Loucy (cell line): ENCODE data around the gene FAM241B.
A peak's percentile ranks its signal among the peaks of the same experiment; 100 is the strongest.

ENCODE experiments used
- EZH2phosphoT487 ChIP-seq: fragments of 200-600 bp; IDR thresholded peaks from 2 replicates; pipeline ENCODE4 v1.6.1; 2018; ENCODE audit warnings: antibody characterized with exemption, mild to moderate bottlenecking, moderate library complexity, borderline replicate concordance
- TF ChIP-seq, protein P1 (sequence below): fragments of 200-600 bp; sonication (generic); conservative IDR thresholded peaks from 2 replicates; pipeline ENCODE4 v1.5.1; 2014; ENCODE audit warnings: mild to moderate bottlenecking, antibody characterized with exemption, low read length

DNA sequence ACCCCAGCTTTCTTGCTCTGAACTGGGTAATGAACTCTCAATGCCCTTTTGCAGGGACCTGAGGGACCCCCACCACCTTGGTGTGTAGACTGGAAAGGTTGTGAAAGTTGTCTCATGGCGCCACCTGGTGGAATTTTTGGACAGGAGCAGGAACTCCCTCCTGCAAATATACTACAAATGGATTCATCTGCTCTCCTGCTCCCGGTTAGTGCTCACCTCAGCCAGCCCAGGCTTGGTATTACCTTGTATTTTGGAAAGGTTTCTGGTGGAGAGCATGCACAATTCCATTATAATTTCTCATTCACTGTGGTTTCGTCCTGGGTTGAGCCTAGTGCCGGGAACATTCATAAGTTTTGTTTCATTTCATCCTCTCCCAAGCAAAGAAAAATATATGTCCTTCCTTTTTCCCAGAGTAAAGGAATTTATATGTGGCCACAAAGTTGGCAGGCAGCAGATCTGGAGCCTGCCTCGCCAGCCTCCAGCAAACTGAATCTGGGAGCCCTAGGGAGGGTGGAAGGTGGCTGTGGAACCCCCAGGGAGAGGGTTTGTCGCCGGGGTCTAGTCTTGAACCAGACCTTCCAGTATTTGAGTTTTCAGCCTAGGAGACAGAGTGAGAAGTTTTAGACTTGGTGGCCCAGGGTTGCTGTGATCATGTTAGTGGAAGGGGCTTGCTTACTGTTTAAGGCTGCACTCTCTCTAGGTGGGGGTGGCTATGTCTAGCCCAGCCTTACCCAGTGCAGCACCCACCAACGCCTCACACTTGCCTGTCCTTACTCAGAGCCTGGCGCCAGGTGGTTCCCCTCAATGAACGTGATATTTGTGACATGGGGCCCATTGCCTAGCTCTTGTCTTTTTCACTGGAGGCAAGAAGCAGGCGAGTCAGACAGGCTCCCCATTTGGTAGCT lies 9.5 kb downstream of the FAM241B start:
- TF ChIP-seq, protein P1, sequence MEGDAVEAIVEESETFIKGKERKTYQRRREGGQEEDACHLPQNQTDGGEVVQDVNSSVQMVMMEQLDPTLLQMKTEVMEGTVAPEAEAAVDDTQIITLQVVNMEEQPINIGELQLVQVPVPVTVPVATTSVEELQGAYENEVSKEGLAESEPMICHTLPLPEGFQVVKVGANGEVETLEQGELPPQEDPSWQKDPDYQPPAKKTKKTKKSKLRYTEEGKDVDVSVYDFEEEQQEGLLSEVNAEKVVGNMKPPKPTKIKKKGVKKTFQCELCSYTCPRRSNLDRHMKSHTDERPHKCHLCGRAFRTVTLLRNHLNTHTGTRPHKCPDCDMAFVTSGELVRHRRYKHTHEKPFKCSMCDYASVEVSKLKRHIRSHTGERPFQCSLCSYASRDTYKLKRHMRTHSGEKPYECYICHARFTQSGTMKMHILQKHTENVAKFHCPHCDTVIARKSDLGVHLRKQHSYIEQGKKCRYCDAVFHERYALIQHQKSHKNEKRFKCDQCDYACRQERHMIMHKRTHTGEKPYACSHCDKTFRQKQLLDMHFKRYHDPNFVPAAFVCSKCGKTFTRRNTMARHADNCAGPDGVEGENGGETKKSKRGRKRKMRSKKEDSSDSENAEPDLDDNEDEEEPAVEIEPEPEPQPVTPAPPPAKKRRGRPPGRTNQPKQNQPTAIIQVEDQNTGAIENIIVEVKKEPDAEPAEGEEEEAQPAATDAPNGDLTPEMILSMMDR = peak; percentile 97
- TF ChIP-seq EZH2phosphoT487 = no peak
